Measurements from ENCODE around the gene SYT10.

GRCh38 chr12:33330940-33331339 lies 108.7 kb downstream of the SYT10 start:
- TF ChIP-seq POLR2A (IDR thresholded peaks at IDR 0.05): no peak
- no peak for TF ChIP-seq CTCF (IDR thresholded peaks at IDR 0.05 in 8 of 11, conservative IDR thresholded peaks at IDR 0.05 in 3 of 11)
- TF ChIP-seq POLR2AphosphoS5 (IDR thresholded peaks at IDR 0.05): no peak

Measured in spleen (tissue), 7 donors.